Adrenal gland (tissue), 12 donors: ENCODE data around the gene OPCML. TPM values are rescaled to one million over a fixed set of nuclear protein-coding genes. Genes with fewer than 3 reads are reported as not detected.

Source experiments
- DNase-seq, 7 donors: peaks; one replicate each; pipeline ENCODE4 v3.0.0-alpha.2; 2019 to 2020
- H3K27ac ChIP-seq, 5 donors: fragments of 200-600 bp; sonication (generic) in 4 of 5; 1 replicate in 3 of 5; 2 replicates in 2 of 5; pipeline versions ENCODE4 v1.5.1 to v1.8.0; 2016 to 2020; ENCODE audit warnings: mild to moderate bottlenecking in 1 of 5
- H3K27me3 ChIP-seq: fragments of 200-600 bp; 2 replicates; pipeline ENCODE4 v1.8.0; 2021
- H3K36me3 ChIP-seq, 2 donors: fragments of 200-600 bp; replicated peaks in 1 of 2; 1 replicate in 1 of 2; 2 replicates in 1 of 2; pipeline versions ENCODE4 v1.5.1 to v1.8.0; 2018 to 2022
- H3K4me1 ChIP-seq, 2 donors: fragments of 200-600 bp; replicated peaks in 1 of 2; 1 replicate in 1 of 2; 2 replicates in 1 of 2; pipeline versions ENCODE4 v1.5.1 to v1.8.0; 2018 to 2021
- H3K4me3 ChIP-seq, 4 donors: fragments of 200-600 bp; sonication (generic) in 3 of 4; one replicate each; pipeline ENCODE4 v1.5.1; 2016 to 2018
- H3K9me3 ChIP-seq, 3 donors: fragments of 200-600 bp; sonication (generic) in 1 of 3; replicated peaks in 1 of 3; 1 replicate in 2 of 3; 2 replicates in 1 of 3; pipeline versions ENCODE4 v1.5.1 to v1.8.0; 2016 to 2021
- CTCF ChIP-seq, 6 experiments: fragments of 450-650 bp in 4 of 6; fragments of 200-600 bp in 2 of 6; sonication (generic) in 1 of 6; IDR thresholded peaks; 1 replicate in 5 of 6; 2 replicates in 1 of 6; pipeline versions ENCODE4 v1.5.1 to v1.8.0; 2016 to 2021; ENCODE audit warnings: antibody characterized with exemption in 6 of 6, mild to moderate bottlenecking in 2 of 6, moderate library complexity in 1 of 6
- POLR2A ChIP-seq, 2 donors: fragments of 450-650 bp; IDR thresholded peaks; one replicate each; pipeline ENCODE4 v1.6.1; 2017; ENCODE audit warnings: antibody characterized with exemption in 2 of 2, mild to moderate bottlenecking in 2 of 2, moderate library complexity in 1 of 2
- WGBS, 4 donors: extraction: QIAGEN DNeasy Blood & Tissue Kit in 2 of 4; methylation state at CpG; one replicate each; pipeline versions ENCODE4 v1.1.5 to v1.1.7; 2013 to 2017; 5-methylcytosine and 5-hydroxymethylcytosine counted together
- intact Hi-C, 2 donors: fragments of 100-400 bp; cut with DNase I; formaldehyde crosslinking; loops; one replicate each; pipeline versions ENCODE4 v1.14.1 to v1.15.0; 2022 to 2023
- polyA plus RNA-seq, 3 donors: library from polyadenylated mRNA; stranded (reverse); fragments of 200-250 nt in 2 of 3; fragments of 350-450 nt in 1 of 3; fragmentation: Illumina TruSeq in 1 of 3; extraction: RNeasy Lipid Tissue Mini Kit (QIAGEN cat#74804) in 1 of 3; gene quantifications; one replicate each; pipeline ENCODE4 v1.2.3, GENCODE V29; 2013 to 2014
- total RNA-seq, 9 donors: library from RNA; depleted of rRNA in 4 of 9; stranded (reverse); fragments of >200 nt in 4 of 9; fragments of 120-200 nt in 1 of 9; fragmentation: NEBNext Ultra II Directional in 1 of 9; extraction: Animal tissue kit (Norgen Biotek cat#: 25700) in 1 of 9; gene quantifications; one replicate each; pipeline versions ENCODE4 v1.1.0 to v1.2.4, GENCODE V29; 2013 to 2023
- donor health status: healthy with polysubstance abuse.
- donor health status: Bipolar disorder and iron deficiency.
- donor health status: DM: yes; HTN: yes; CAD: no.
- donor health status: DM: no; HTN: no; CAD: no.
- donor health status: DM: no; HTN: no; CAD: no.
- donor health status: DM: yes; HTN: yes; CAD: no.

Gene OPCML
- total and polyA plus RNA-seq, 12 donors: 0.10 to 5.5 (median 0.72) TPM; not detected in 5

DNA sequence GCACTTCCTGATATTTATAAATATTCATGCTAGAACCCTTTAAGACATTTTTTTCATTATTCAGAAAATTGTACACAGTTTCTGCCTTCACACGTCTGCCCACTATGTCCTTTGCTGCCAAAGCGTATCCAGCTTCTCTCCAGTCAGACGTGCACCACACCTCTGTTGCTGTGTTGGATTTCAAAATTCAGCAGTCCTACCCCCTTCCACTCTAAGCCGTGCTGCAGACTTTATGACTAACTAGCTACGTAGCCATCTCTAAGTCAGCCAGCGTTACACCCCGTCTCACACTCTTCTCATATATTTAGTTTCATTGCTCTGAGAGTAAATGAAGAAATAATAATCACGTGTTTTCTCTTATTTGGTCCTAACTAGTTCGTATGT lies 28.2 kb upstream of the OPCML start:
- intact Hi-C loops: no loop called here

GRCh38 chr11:133559833-133560471 lies 27.7 kb upstream of the OPCML start:
- TF ChIP-seq POLR2A (IDR thresholded peaks at IDR 0.05) (no peak), CTCF (IDR thresholded peaks at IDR 0.05) (no peak)
- no peaks in the 10 kb centered on the region for H3K9me3 ChIP-seq
- H3K4me1 ChIP-seq: no peaks in the 10 kb centered on the region
- H3K4me3 ChIP-seq: no peak overlapping the region
- H3K27ac ChIP-seq: no peak overlapping the region
- 76 to 78% (median 78%) methylated on average over 10 of the region's 10 CpGs for WGBS, 4 donors
- no peaks in the 10 kb centered on the region for H3K36me3 ChIP-seq
- intact Hi-C loops: loop anchor here in 1 of 2 donors (10.0 kb wide), 1 partner anchor 65 kb away; no protein-coding TSS in a partner anchor
- no peak for DNase-seq
- no peaks in the 10 kb centered on the region for H3K27me3 ChIP-seq

More for the DNA sequence above, 28.2 kb upstream of the OPCML start:
- H3K27ac ChIP-seq: no peak overlapping the region
- H3K4me1 ChIP-seq: no peaks in the 10 kb centered on the region
- DNase-seq: no peak
- no peaks in the 10 kb centered on the region for H3K36me3 ChIP-seq
- no peak for TF ChIP-seq CTCF (IDR thresholded peaks at IDR 0.05)
- TF ChIP-seq POLR2A (IDR thresholded peaks at IDR 0.05): no peak
- H3K4me3 ChIP-seq: no peak overlapping the region
- H3K9me3 ChIP-seq: no peaks in the 10 kb centered on the region
- 61 to 72% (median 64%) methylated on average over 9 of the region's 9 CpGs for WGBS, 4 donors
- H3K27me3 ChIP-seq: no peaks in the 10 kb centered on the region

DNA sequence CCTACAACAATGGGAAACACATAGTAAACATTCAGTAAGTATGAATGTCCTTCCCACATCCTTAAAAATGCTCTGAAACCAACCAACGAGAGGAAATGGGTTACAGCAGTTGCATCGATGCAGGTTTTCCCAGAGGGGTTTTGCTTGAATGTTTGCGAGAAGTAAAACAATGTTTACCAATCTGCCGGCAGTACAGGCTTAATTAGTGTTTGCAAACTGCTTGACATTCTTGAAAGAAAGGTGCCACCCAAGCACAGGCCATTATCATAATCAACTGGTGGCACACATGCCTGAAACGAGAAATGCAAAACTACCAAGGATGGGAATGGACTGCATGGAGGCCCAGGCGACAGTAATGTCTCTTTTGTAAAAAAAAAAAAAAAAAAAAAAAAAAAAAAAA lies 27.1 kb upstream of the OPCML start:
- no peak overlapping the region for H3K4me3 ChIP-seq
- no peak for DNase-seq
- no peaks in the 10 kb centered on the region for H3K9me3 ChIP-seq
- H3K36me3 ChIP-seq: no peaks in the 10 kb centered on the region
- TF ChIP-seq POLR2A (IDR thresholded peaks at IDR 0.05) (no peak), CTCF (IDR thresholded peaks at IDR 0.05) (no peak)
- no peak overlapping the region for H3K27ac ChIP-seq
- WGBS, 4 donors: 71 to 77% (median 73%) methylated on average over 6 of the region's 6 CpGs
- no peaks in the 10 kb centered on the region for H3K4me1 ChIP-seq
- H3K27me3 ChIP-seq: no peaks in the 10 kb centered on the region
- intact Hi-C loops: loop anchor here in 1 of 2 donors (10.0 kb wide), 1 partner anchor 65 kb away; no protein-coding TSS in a partner anchor

GRCh38 chr11:133555034-133555433 lies 22.7 kb upstream of the OPCML start:
- Histone ChIP-seq H3K36me3 (no peaks in the 10 kb centered on the region), H3K4me1 (no peaks in the 10 kb centered on the region), H3K9me3 (no peaks in the 10 kb centered on the region), H3K27me3 (no peaks in the 10 kb centered on the region), H3K4me3 (no peak overlapping the region), H3K27ac (no peak overlapping the region)
- intact Hi-C loops: loop anchor here in 1 of 2 donors (10.0 kb wide), 1 partner anchor 60 kb away; no protein-coding TSS in a partner anchor
- TF ChIP-seq POLR2A (IDR thresholded peaks at IDR 0.05) (no peak), CTCF (IDR thresholded peaks at IDR 0.05) (no peak)
- 40 to 55% (median 47%) methylated on average over 6 of the region's 6 CpGs for WGBS, 4 donors
- DNase-seq: no peak
